HG03558 (cell line): ENCODE data around the gene EGLN2.
"Not testable (repeated sequence)": the region's sequence is repeated elsewhere in the genome, so short reads cannot be mapped to it uniquely, and the experiment has no call there.

Experiments used
- ATAC-seq: cut with Tn5 transposase; IDR thresholded peaks from one replicate; pipeline ENCODE4 v1.9.1; 2021; ENCODE audit warnings: moderate number of reproducible peaks; ENCODE audit not compliant: unreplicated experiment; ENCODE audit errors: extremely low read depth

Gene EGLN2

DNA sequence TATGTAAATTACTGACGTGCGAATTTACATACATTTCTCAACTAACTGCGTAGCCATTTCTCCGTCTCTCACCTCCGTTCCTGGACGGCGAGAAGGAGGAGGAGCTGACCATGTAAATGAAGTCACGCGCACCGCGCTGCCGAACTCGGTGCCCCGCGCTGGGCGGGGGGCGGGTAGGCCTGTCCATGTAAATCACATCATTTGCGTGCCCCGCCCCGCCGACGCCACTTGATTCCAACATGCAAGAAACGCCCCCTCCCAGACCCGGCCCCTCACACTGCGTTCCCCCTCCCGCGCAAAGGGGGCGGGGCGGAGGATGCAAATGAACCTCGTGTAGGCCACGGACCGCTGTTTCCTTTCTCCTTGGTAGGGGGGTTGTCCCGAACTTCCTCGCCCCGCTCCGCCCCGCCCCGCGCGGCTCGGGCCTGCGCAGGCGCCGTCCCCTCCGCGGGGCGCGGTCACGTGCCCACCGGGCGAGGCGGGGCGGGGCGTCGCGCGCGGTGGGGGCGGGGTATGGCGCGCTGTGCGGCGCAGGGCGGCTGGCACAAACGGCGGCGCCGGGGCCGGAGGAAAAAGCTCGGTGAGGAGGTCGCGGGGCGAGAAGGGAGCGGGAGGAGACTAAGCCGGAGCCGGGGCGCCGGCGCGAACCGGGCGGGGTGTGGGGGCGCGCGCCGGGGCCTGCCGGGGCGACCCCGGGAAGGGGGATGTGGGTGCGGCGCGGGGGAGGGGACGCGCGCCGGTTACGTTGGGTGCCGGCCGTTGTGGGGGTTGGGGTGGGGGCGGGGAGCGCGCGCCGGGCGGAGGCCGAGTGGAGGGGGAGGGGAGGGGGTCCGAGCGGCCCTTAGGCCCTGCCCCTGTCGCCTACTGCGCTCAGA is at the start of gene EGLN2:
Gene EGLN2 (plus strand): TSS at position 509 of the 875 bp plus-strand sequence. CDS start 1,382 bp downstream, outside the sequence.
- ATAC-seq = peak; percentile 58

GRCh38 chr19:40750058-40750873 is 48.7 kb upstream of the EGLN2 start, which contains the start of gene ACTMAP:
TSS of gene ACTMAP (minus strand) at chr19:40750477. CDS start at chr19:40749803, 674 bp downstream.
- peak; percentile 68 for ATAC-seq

DNA sequence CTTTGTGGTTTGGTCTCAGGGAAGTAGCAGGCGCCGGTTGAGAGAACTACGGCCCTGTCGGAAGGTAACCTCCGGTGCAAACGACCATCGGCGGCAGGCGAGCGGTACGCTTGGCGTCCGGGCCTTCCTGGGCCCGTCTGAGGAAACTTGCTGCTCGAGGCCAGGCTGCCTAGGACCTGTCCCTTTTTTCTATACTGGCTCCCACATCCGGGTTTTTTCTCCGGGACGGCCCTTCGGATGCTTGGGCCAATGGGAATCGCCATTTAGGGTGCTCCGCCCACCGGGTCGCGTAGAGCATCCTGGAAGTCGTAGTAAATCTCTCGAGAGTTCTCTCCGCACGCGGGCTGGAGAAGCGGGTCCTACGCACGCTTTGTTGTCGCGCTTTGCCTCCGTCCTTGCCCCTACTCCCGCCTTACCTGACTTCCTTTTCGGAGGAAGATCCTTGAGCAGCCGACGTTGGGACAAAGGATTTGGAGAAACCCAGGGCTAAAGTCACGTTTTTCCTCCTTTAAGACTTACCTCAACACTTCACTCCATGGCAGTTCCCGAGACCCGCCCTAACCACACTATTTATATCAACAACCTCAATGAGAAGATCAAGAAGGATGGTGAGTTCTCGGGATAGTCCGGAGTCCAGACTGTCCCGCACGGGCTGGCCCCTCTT is 48.0 kb upstream of the EGLN2 start, which contains the start of gene SNRPA:
Gene SNRPA (plus strand): TSS at position 330 of the 664 bp plus-strand sequence. CDS start 206 bp downstream, at position 536.
- ATAC-seq = peak; percentile 21

GRCh38 chr19:40752257-40752781 is 46.7 kb upstream of the EGLN2 start:
- no peak for ATAC-seq

DNA sequence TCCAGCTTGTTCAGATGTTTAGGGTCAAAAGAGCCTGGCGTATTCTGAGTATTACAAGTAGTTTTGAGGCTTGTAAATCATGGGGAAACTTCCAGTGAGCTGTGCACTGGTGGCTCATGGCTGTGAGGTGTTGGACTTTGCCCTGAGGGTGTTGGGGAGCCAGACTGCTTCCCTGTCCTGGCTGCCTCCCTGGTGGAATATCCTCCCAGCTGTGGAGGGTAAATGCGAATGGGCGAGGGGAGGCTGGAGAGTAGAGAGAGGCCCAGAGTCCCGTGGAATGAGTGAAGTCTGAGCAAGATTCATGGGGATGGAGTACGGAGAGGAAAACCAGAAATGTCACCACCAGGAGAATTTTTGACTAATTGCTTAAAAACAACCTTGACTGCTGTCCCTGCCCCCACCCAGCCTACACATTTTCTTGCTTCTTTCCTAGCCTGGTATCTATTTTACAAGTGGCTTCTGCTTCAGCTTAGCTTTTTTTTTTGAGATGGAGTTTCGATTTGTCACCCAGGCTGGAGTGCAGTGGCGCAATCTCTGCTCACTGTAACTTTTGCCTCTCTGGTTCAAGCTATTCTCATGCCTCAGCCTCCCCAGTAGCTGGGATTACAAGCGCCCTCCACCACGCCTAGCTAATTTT is 44.3 kb upstream of the EGLN2 start:
- no peak for ATAC-seq

DNA sequence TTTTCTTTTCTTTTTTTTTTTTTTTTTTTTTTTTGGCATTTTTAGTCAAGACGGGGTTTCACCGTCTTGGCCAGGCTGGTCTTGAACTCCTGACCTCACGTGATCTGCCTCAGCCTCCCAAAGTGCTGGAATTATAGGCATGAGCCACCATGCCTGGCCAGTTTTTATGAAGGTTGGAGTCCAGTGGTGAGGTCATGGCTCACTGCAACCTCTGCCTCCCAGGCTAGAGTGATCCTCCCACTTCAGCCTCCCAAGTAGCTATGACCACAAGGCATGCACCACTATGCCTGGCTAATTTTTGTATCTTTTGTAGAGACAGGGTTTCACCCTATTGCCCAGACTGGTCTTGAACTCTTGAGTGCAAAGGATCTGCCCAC is 43.8 kb upstream of the EGLN2 start:
- ATAC-seq = no peak

DNA sequence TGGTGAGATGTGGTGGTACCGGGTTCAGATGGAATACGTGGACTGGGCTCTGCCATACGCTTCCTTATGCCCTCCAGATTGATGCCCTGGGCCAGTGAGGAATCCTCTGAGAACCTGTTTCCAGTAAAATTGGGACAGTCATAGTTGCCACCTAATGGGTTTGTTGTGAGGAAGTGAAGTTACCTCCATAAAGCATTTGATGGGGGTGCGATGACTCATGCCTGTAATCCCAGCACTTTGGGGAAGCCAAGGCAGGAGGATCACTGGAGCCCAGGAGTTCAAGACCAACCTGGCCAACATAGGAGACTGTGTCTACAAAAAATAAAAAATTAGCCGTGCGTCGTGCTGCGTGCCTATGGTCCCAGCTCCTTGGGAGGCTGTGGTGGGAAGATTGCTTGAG is 43.2 kb upstream of the EGLN2 start:
- no peak for ATAC-seq

- ATAC-seq = no peak
Measured at GRCh38 chr19:40756502-40757110, 42.4 kb upstream of the EGLN2 start.

DNA sequence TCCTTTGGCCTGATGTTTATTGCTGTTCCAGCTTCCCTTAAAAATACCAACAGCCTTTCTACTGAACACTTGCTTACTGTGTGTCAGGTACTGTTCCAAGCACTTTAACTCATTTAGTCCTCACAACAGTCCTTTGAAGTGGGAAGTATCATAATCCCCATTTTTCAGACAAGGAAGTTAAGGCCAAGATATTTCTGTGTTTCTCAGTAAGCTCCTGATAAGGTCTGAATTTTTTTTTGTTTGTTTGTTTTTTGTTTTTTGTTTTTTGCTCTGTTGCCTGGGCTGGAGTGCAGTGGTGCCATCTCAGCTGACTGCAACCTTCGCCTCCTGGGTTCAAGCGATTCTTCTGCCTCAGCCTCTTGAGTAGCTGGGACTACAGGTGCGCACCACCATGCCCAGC is 40.5 kb upstream of the EGLN2 start:
- ATAC-seq = no peak

- ATAC-seq = no peak
Measured at GRCh38 chr19:40759352-40759751, 39.6 kb upstream of the EGLN2 start.

GRCh38 chr19:40762754-40763470 is 36.1 kb upstream of the EGLN2 start:
- ATAC-seq = no peak

DNA sequence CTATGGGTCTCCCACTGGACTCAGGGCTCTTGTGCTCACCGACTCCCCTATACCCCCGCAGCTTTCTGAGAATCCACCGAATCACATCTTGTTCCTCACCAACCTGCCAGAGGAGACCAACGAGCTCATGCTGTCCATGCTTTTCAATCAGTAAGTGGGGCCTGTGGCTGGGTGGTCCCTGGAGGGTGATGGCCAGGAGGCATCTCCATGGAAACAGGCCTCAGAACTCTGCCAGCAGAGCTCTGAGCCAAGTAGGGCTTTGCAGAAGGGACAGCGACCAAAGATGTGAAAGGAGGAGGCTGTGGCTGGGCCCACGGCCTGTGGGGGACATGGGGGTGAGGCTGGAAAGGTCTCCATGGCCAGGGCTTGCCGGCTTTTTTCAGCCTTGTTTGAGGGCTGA is 35.5 kb upstream of the EGLN2 start:
- ATAC-seq = no peak

- no peak for ATAC-seq
Measured at GRCh38 chr19:40763963-40764362, 35.0 kb upstream of the EGLN2 start.

DNA sequence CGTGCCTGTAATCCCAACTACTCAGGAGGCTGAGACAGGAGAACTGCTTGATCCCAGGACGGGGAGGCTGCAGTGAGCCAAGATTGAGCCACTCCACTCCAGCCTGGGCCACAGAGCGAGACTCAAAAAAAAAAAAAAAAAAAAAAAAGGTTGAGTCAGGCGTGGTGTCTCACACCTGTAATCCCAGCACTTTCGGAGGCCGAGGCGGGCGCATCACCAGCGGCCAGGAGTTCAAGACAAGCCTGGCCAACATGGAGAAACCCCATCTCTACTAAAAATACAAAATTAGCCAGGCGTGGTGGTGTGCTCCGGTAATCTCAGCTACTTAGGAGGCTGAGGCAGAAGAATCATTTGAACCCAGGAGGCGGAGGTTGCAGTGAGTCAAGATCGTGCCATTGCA is 32.6 kb upstream of the EGLN2 start:
- not testable (repeated sequence) for ATAC-seq

GRCh38 chr19:40768869-40769268 is 30.1 kb upstream of the EGLN2 start:
- ATAC-seq = no peak

GRCh38 chr19:40771101-40771862 is 27.7 kb upstream of the EGLN2 start:
- not testable (repeated sequence) for ATAC-seq

- no peak for ATAC-seq
Measured at GRCh38 chr19:40774916-40775631, 23.9 kb upstream of the EGLN2 start, which contains the start of gene MIA. TSS of gene MIA (plus strand) at chr19:40775521. CDS start at chr19:40775543, 22 bp downstream.
